Nephron progenitor cell (in vitro differentiated cells): ENCODE data around the gene ABCA3.

Experiments used
- DNase-seq: peaks from one replicate; pipeline ENCODE4 v3.0.0; 2021
- H3K27ac Mint-ChIP-seq: 2 replicates; pipeline ENCODE4 v1.8.0; 2021; ENCODE audit warnings: mild to moderate bottlenecking, moderate library complexity, mixed read lengths
- H3K27me3 Mint-ChIP-seq: 2 replicates; pipeline ENCODE4 v1.8.0; 2021; ENCODE audit warnings: mild to moderate bottlenecking, low read depth, mixed read lengths; ENCODE audit not compliant: poor library complexity
- H3K36me3 Mint-ChIP-seq: 2 replicates; pipeline ENCODE4 v1.8.0; 2021; ENCODE audit warnings: low read depth, mixed read lengths
- H3K4me1 Mint-ChIP-seq: 2 replicates; pipeline ENCODE4 v1.8.0; 2021; ENCODE audit warnings: mixed read lengths
- H3K4me3 Mint-ChIP-seq: 2 replicates; pipeline ENCODE4 v1.8.0; 2021; ENCODE audit warnings: mild to moderate bottlenecking, moderate library complexity, mixed read lengths
- H3K9me3 Mint-ChIP-seq: 2 replicates; pipeline ENCODE4 v1.8.0; 2021; ENCODE audit warnings: mild to moderate bottlenecking, moderate library complexity, mixed read lengths
- CTCF ChIP-seq: fragments of 200-600 bp; sonication (generic); IDR thresholded peaks from 2 replicates; pipeline ENCODE4 v1.5.0; 2021; ENCODE audit warnings: antibody characterized with exemption

ABCA3 gene

GRCh38 chr16:2298621-2299020 lies 41.9 kb downstream of the ABCA3 start:
- H3K27ac Mint-ChIP-seq: no peak overlapping the region
- no peaks in the 10 kb centered on the region for H3K4me1 Mint-ChIP-seq
- H3K27me3 Mint-ChIP-seq: peaks cover 24% of the 10 kb centered on the region
- no peak overlapping the region for H3K4me3 Mint-ChIP-seq
- no peaks in the 10 kb centered on the region for H3K9me3 Mint-ChIP-seq
- no peak for TF ChIP-seq CTCF
- no peak for DNase-seq
- H3K36me3 Mint-ChIP-seq: no peaks in the 10 kb centered on the region

- no peak for DNase-seq
- no peaks in the 10 kb centered on the region for H3K4me1 Mint-ChIP-seq
These were observed 43.0 kb downstream of the ABCA3 start for GRCh38 chr16:2297506-2297860.

GRCh38 chr16:2296661-2297505 lies 43.6 kb downstream of the ABCA3 start:
- Mint-ChIP-seq H3K36me3 (no peaks in the 10 kb centered on the region), H3K4me1 (no peaks in the 10 kb centered on the region), H3K27me3 (peaks cover 21% of the 10 kb centered on the region), H3K4me3 (no peak overlapping the region), H3K9me3 (no peaks in the 10 kb centered on the region), H3K27ac (no peak overlapping the region)
- DNase-seq: no peak
- no peak for TF ChIP-seq CTCF

More at GRCh38 chr16:2297506-2297860, 43.0 kb downstream of the ABCA3 start:
- H3K36me3 Mint-ChIP-seq: no peaks in the 10 kb centered on the region
- H3K27me3 Mint-ChIP-seq: peaks cover 20% of the 10 kb centered on the region
- TF ChIP-seq CTCF: no peak
- H3K9me3 Mint-ChIP-seq: no peaks in the 10 kb centered on the region
- H3K4me3 Mint-ChIP-seq: no peak overlapping the region
- H3K27ac Mint-ChIP-seq: no peak overlapping the region

GRCh38 chr16:2295056-2295798 lies 45.3 kb downstream of the ABCA3 start:
- Mint-ChIP-seq H3K9me3 (no peaks in the 10 kb centered on the region), H3K36me3 (no peaks in the 10 kb centered on the region), H3K4me1 (no peaks in the 10 kb centered on the region), H3K27ac (no peak overlapping the region), H3K27me3 (peaks cover 16% of the 10 kb centered on the region), H3K4me3 (no peak overlapping the region)
- TF ChIP-seq CTCF: no peak
- no peak for DNase-seq

- no peak overlapping the region for H3K4me3 Mint-ChIP-seq
- no peak for DNase-seq
- peaks cover 22% of the 10 kb centered on the region for H3K27me3 Mint-ChIP-seq
- no peak overlapping the region for H3K27ac Mint-ChIP-seq
- no peak for TF ChIP-seq CTCF
- no peaks in the 10 kb centered on the region for H3K36me3 Mint-ChIP-seq
- H3K9me3 Mint-ChIP-seq: no peaks in the 10 kb centered on the region
- peaks cover 4% of the 10 kb centered on the region for H3K4me1 Mint-ChIP-seq
These were observed 48.3 kb downstream of the ABCA3 start for GRCh38 chr16:2292221-2292620.
